GM23338 (cell line): Measurements from ENCODE around the gene HTR3B. TPM values are rescaled to one million over a fixed set of nuclear protein-coding genes. Genes with fewer than 3 reads are reported as not detected.

ENCODE experiments used
- ATAC-seq: fragments of 200-7000 bp; cut with Tn5 transposase; 3 replicates; pipeline ENCODE4 v1.9.1; 2020
- DNase-seq: peaks from one replicate; pipeline ENCODE4 v3.0.0-alpha.2; 2015; ENCODE audit warnings: low spot score
- H2AFZ ChIP-seq: fragments of 200-600 bp; sonication (generic); 2 replicates; pipeline ENCODE4 v1.8.0; 2016; ENCODE audit warnings: antibody characterized with exemption, mild to moderate bottlenecking, moderate library complexity
- H3F3A ChIP-seq: fragments of 200-600 bp; sonication (generic); replicated peaks from 2 replicates; pipeline ENCODE4 v1.8.0; 2017; ENCODE audit warnings: antibody characterized with exemption, mixed run types, low read depth
- H3K27ac ChIP-seq: fragments of 200-600 bp; sonication (generic); 2 replicates; pipeline ENCODE4 v1.6.1; 2016; ENCODE audit warnings: low read depth
- H3K27me3 ChIP-seq: fragments of 200-600 bp; sonication (generic); 2 replicates; pipeline ENCODE4 v1.8.0; 2016; ENCODE audit warnings: mild to moderate bottlenecking, mixed run types, moderate library complexity; ENCODE audit not compliant: insufficient read depth
- H3K36me3 ChIP-seq: fragments of 200-600 bp; sonication (generic); 2 replicates; pipeline ENCODE4 v1.8.0; 2016; ENCODE audit warnings: mild to moderate bottlenecking; ENCODE audit not compliant: insufficient read depth
- H3K4me1 ChIP-seq: fragments of 200-600 bp; sonication (generic); 2 replicates; pipeline ENCODE4 v1.8.0; 2016; ENCODE audit warnings: mild to moderate bottlenecking, moderate library complexity; ENCODE audit not compliant: insufficient read depth
- H3K4me2 ChIP-seq: fragments of 200-600 bp; sonication (generic); 2 replicates; pipeline ENCODE4 v1.7.1; 2017; ENCODE audit warnings: mixed run types
- H3K4me3 ChIP-seq: fragments of 200-600 bp; sonication (generic); 2 replicates; pipeline ENCODE4 v1.6.1; 2016; ENCODE audit warnings: mixed run types
- H3K79me2 ChIP-seq: fragments of 200-600 bp; sonication (generic); replicated peaks from 2 replicates; pipeline ENCODE4 v1.8.0; 2017; ENCODE audit warnings: mild to moderate bottlenecking; ENCODE audit not compliant: insufficient read depth
- H3K9me2 ChIP-seq: fragments of 200-600 bp; sonication (generic); 2 replicates; pipeline ENCODE4 v1.8.0; 2017; ENCODE audit not compliant: insufficient read depth
- H4K20me1 ChIP-seq: fragments of 200-600 bp; sonication (generic); replicated peaks from 2 replicates; pipeline ENCODE4 v1.8.0; 2017; ENCODE audit warnings: mild to moderate bottlenecking; ENCODE audit not compliant: insufficient read depth
- H3K27ac Mint-ChIP-seq: 2 replicates; pipeline ENCODE4 v1.8.0; 2020; ENCODE audit warnings: inconsistent platforms, mild to moderate bottlenecking, moderate library complexity, mixed read lengths
- H3K27me3 Mint-ChIP-seq: 3 replicates; pipeline ENCODE4 v1.8.0; 2022; ENCODE audit warnings: low read depth, mild to moderate bottlenecking, moderate library complexity, mixed read lengths, inconsistent platforms; ENCODE audit not compliant: insufficient read depth, poor library complexity
- H3K36me3 Mint-ChIP-seq: 3 replicates; pipeline ENCODE4 v1.8.0; 2021; ENCODE audit warnings: low read depth, mild to moderate bottlenecking, inconsistent platforms, moderate library complexity, mixed read lengths
- H3K4me1 Mint-ChIP-seq: 3 replicates; pipeline ENCODE4 v1.8.0; 2020; ENCODE audit warnings: mild to moderate bottlenecking, inconsistent platforms, mixed read lengths
- H3K4me3 Mint-ChIP-seq: 3 replicates; pipeline ENCODE4 v1.8.0; 2021; ENCODE audit warnings: moderate library complexity, mild to moderate bottlenecking, inconsistent platforms, mixed read lengths
- H3K9me3 Mint-ChIP-seq: 3 replicates; pipeline ENCODE4 v1.8.0; 2020; ENCODE audit warnings: moderate library complexity, mild to moderate bottlenecking, inconsistent platforms, mixed read lengths
- CREB1 ChIP-seq: fragments of 250-450 bp; sonication (Bioruptor Pico); IDR thresholded peaks from 2 replicates; pipeline ENCODE4 v1.5.0; 2020; ENCODE audit warnings: low read depth, mild to moderate bottlenecking, moderate library complexity
- EZH2 ChIP-seq: fragments of 200-600 bp; sonication (generic); IDR thresholded peaks from one replicate; pipeline ENCODE4 v1.8.0; 2017; ENCODE audit warnings: antibody characterized with exemption, mild to moderate bottlenecking, low read depth; ENCODE audit not compliant: unreplicated experiment
- POLR2AphosphoS5 ChIP-seq: IDR thresholded peaks from 2 replicates; pipeline ENCODE4 v1.6.1; 2016; ENCODE audit warnings: antibody characterized with exemption, low read depth
- REST ChIP-seq: IDR thresholded peaks from one replicate; pipeline ENCODE4 v1.6.1; 2018; ENCODE audit warnings: antibody characterized with exemption; ENCODE audit not compliant: unreplicated experiment
- polyA plus RNA-seq: library from polyadenylated mRNA; unstranded; fragments of >200 nt; fragmentation: Nextera tagmentation; extraction: Ambion mirVana; gene quantifications from 2 replicates; pipeline ENCODE4 v1.2.1, GENCODE V29; 2016
- total RNA-seq: library from RNA; depleted of rRNA; stranded (reverse); fragments of >200 nt; shearing (Covaris generic); gene quantifications from 2 replicates; pipeline ENCODE4 v1.2.3, GENCODE V29; 2014
- TF ChIP-seq, protein P1 (sequence below): IDR thresholded peaks from 2 replicates; pipeline ENCODE4 v1.6.1; 2016; ENCODE audit warnings: antibody characterized with exemption
- TF ChIP-seq, protein P2 (sequence below), 2 experiments: fragments of 200-600 bp in 1 of 2; sonication (generic) in 1 of 2; conservative IDR thresholded peaks; 2 replicates each; pipeline versions ENCODE4 v1.5.1 to v1.6.1; 2016 to 2017; ENCODE audit warnings: antibody characterized with exemption in 2 of 2, low read depth in 2 of 2, mild to moderate bottlenecking in 2 of 2, moderate library complexity in 1 of 2

HTR3B gene
- total and polyA plus RNA-seq, 2 experiments from 2014 or later = not detected

DNA sequence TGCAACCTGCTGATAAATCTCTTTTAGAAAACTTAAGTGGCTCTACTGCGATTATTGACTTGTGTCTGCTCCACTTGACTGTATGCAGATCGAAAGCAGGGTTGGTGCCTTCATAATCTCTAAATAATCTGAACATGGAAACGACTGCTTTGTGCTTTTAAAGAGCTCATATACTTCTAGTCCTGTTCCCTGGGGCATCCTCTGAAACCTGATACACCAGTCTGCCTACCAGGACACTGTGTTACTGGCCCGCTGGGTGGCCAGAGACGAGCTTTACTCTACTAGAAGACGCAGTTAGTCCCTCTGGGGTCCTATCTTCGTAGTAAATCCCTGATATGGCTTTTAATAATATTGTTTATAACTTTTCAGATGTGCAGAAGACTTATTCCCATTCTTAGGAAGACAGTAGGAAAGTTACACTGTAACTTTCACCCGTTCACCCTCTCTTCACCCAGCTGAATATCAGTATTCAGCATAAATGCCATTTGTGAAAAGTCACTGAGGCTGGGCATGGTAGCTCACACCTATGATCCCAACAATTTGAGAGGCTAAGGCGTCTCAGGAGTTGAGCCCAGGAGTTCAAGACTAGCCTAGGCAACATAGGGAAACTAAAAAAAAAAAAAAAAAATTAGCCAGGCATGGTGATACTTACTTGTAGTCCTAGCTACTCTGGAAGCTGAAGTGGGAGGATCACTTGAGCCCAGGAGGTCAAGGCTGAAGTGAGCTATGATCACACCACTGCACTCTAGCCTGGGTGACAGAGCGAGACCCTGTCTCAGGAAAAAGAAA, 9.0 kb upstream of the HTR3B start (continued):
- TF ChIP-seq, protein P1, sequence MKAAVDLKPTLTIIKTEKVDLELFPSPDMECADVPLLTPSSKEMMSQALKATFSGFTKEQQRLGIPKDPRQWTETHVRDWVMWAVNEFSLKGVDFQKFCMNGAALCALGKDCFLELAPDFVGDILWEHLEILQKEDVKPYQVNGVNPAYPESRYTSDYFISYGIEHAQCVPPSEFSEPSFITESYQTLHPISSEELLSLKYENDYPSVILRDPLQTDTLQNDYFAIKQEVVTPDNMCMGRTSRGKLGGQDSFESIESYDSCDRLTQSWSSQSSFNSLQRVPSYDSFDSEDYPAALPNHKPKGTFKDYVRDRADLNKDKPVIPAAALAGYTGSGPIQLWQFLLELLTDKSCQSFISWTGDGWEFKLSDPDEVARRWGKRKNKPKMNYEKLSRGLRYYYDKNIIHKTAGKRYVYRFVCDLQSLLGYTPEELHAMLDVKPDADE = no peak
- no peak for TF ChIP-seq CREB1 (CRISPR knock-in tag)
- TF ChIP-seq REST = no peak
- TF ChIP-seq POLR2AphosphoS5 = no peak
- no peak for TF ChIP-seq EZH2
- TF ChIP-seq, protein P2, sequence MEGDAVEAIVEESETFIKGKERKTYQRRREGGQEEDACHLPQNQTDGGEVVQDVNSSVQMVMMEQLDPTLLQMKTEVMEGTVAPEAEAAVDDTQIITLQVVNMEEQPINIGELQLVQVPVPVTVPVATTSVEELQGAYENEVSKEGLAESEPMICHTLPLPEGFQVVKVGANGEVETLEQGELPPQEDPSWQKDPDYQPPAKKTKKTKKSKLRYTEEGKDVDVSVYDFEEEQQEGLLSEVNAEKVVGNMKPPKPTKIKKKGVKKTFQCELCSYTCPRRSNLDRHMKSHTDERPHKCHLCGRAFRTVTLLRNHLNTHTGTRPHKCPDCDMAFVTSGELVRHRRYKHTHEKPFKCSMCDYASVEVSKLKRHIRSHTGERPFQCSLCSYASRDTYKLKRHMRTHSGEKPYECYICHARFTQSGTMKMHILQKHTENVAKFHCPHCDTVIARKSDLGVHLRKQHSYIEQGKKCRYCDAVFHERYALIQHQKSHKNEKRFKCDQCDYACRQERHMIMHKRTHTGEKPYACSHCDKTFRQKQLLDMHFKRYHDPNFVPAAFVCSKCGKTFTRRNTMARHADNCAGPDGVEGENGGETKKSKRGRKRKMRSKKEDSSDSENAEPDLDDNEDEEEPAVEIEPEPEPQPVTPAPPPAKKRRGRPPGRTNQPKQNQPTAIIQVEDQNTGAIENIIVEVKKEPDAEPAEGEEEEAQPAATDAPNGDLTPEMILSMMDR (conservative IDR thresholded peaks at IDR 0.05; ENCODE audit: low read depth in 2 of 2) = no peak

- Histone ChIP-seq H3K27ac (no peak overlapping the region), H3K27me3 (no peaks in the 10 kb centered on the region), H3F3A (no peaks in the 10 kb centered on the region), H3K79me2 (no peaks in the 10 kb centered on the region), H3K4me1 (peaks cover 21% of the 10 kb centered on the region), H3K4me3 (no peak overlapping the region), H4K20me1 (no peaks in the 10 kb centered on the region), H3K9me2 (no peaks in the 10 kb centered on the region), H3K4me2 (peak overlapping the region; percentile 46; the same call in 1 of the 2 replicates), H2AFZ (no peak overlapping the region), H3K36me3 (no peaks in the 10 kb centered on the region)
- Mint-ChIP-seq H3K27ac (no peak overlapping the region), H3K27me3 (peaks cover 3% of the 10 kb centered on the region), H3K4me1 (peaks cover 25% of the 10 kb centered on the region), H3K4me3 (no peak overlapping the region; the same call in 2 of the 3 replicates), H3K9me3 (no peaks in the 10 kb centered on the region), H3K36me3 (no peaks in the 10 kb centered on the region)
- TF ChIP-seq, protein P1 = no peak
- TF ChIP-seq, protein P2 (conservative IDR thresholded peaks at IDR 0.05; ENCODE audit: low read depth in 2 of 2) = peak; percentile 86
- peak; percentile 77 for DNase-seq
- ATAC-seq = peak; percentile 91
Measured at GRCh38 chr11:113896156-113896879, 8.3 kb upstream of the HTR3B start.
